Measurements from ENCODE around the gene ZNF184. TPM values are rescaled to one million over a fixed set of nuclear protein-coding genes. Genes with fewer than 3 reads are reported as not detected.

Gene ZNF184
- total and polyA plus RNA-seq, 10 of the 15 experiments (the other 5 are each of a cell fraction or from before 2014, with no cell fraction given): 4.1 to 15.1 (median 8.3) TPM

DNA sequence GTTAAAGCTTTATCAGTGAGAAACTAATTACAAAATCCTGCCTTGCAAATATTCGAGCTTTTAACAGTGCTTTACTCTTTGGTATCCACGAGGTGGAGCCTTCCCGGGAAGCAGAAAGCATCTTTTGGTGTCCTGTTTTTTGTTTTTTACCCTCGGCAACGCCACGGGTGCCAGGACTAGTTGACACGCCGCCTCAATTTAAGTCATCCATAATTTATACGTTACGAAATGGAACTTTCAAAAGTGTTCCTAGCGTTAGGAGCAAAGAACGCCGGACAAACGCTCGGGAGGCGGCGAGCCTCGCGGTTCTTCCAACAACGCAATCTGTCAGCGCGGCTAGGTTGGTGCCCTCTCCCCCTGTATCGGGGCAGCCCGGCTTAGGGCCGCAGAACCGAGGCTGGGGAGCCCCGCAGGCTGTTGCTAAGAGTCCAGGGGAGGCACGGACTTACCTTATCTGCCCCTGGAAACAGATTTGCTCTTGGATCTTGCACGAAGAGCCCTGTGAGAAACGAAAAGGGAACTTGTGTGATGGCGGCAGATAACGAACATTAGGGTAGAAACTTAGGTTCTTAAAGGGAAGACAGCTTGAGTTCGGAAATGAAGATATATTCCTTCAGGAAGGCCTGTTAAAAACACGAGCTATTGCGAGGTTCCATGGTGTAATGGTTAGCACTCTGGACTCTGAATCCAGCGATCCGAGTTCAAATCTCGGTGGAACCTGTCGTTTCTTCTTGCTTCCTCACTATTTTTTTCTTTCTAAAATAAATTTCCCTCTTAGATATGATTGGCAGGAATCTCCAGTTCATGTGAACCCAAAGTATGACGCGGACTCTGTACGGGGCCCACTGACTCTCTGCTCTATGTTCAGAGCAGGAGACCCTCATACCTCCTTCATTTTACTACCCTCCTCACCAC lies 46.2 kb upstream of the ZNF184 start (continued):
- TF ChIP-seq, protein P1, sequence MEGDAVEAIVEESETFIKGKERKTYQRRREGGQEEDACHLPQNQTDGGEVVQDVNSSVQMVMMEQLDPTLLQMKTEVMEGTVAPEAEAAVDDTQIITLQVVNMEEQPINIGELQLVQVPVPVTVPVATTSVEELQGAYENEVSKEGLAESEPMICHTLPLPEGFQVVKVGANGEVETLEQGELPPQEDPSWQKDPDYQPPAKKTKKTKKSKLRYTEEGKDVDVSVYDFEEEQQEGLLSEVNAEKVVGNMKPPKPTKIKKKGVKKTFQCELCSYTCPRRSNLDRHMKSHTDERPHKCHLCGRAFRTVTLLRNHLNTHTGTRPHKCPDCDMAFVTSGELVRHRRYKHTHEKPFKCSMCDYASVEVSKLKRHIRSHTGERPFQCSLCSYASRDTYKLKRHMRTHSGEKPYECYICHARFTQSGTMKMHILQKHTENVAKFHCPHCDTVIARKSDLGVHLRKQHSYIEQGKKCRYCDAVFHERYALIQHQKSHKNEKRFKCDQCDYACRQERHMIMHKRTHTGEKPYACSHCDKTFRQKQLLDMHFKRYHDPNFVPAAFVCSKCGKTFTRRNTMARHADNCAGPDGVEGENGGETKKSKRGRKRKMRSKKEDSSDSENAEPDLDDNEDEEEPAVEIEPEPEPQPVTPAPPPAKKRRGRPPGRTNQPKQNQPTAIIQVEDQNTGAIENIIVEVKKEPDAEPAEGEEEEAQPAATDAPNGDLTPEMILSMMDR (IDR thresholded peaks at IDR 0.05 in 2 of 3, conservative IDR thresholded peaks at IDR 0.05 in 1 of 3; ENCODE audit: control insufficient read depth in 2 of 3, extremely low read depth in 1 of 3, insufficient read depth in 1 of 3, low read depth in 3 of 3, low read length in 3 of 3): peak; percentile 61 to 72 (median 69)
- TF ChIP-seq ZBTB4 (CRISPR knock-in tag; IDR thresholded peaks at IDR 0.05): no peak
- no peak for TF ChIP-seq IRF4 (IDR thresholded peaks at IDR 0.05; ENCODE audit: low read depth, low read length)
- no peak for TF ChIP-seq PAX8 (IDR thresholded peaks at IDR 0.05)
- TF ChIP-seq MTA3 (IDR thresholded peaks at IDR 0.05; ENCODE audit: borderline replicate concordance, low read length): no peak
- 0 out of 2 replicates have a peak, but pooled peaks have one; percentile 16 for TF ChIP-seq FOXM1 (IDR thresholded peaks at IDR 0.05; ENCODE audit: low read depth, low read length)
- TF ChIP-seq, protein P2, sequence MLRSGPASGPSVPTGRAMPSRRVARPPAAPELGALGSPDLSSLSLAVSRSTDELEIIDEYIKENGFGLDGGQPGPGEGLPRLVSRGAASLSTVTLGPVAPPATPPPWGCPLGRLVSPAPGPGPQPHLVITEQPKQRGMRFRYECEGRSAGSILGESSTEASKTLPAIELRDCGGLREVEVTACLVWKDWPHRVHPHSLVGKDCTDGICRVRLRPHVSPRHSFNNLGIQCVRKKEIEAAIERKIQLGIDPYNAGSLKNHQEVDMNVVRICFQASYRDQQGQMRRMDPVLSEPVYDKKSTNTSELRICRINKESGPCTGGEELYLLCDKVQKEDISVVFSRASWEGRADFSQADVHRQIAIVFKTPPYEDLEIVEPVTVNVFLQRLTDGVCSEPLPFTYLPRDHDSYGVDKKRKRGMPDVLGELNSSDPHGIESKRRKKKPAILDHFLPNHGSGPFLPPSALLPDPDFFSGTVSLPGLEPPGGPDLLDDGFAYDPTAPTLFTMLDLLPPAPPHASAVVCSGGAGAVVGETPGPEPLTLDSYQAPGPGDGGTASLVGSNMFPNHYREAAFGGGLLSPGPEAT (IDR thresholded peaks at IDR 0.05; ENCODE audit: low read depth): no peak
- no peak for TF ChIP-seq NRF1 (conservative IDR thresholded peaks at IDR 0.05; ENCODE audit: low read depth, low read length)
- TF ChIP-seq SIN3A (IDR thresholded peaks at IDR 0.05; ENCODE audit: low read depth, low read length): no peak
- TF ChIP-seq CREM (IDR thresholded peaks at IDR 0.05; ENCODE audit: low read depth): no peak
- TF ChIP-seq, protein P3, sequence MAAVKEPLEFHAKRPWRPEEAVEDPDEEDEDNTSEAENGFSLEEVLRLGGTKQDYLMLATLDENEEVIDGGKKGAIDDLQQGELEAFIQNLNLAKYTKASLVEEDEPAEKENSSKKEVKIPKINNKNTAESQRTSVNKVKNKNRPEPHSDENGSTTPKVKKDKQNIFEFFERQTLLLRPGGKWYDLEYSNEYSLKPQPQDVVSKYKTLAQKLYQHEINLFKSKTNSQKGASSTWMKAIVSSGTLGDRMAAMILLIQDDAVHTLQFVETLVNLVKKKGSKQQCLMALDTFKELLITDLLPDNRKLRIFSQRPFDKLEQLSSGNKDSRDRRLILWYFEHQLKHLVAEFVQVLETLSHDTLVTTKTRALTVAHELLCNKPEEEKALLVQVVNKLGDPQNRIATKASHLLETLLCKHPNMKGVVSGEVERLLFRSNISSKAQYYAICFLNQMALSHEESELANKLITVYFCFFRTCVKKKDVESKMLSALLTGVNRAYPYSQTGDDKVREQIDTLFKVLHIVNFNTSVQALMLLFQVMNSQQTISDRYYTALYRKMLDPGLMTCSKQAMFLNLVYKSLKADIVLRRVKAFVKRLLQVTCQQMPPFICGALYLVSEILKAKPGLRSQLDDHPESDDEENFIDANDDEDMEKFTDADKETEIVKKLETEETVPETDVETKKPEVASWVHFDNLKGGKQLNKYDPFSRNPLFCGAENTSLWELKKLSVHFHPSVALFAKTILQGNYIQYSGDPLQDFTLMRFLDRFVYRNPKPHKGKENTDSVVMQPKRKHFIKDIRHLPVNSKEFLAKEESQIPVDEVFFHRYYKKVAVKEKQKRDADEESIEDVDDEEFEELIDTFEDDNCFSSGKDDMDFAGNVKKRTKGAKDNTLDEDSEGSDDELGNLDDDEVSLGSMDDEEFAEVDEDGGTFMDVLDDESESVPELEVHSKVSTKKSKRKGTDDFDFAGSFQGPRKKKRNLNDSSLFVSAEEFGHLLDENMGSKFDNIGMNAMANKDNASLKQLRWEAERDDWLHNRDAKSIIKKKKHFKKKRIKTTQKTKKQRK (IDR thresholded peaks at IDR 0.05; ENCODE audit: low read depth, low read length): no peak
- TF ChIP-seq TCF12 (IDR thresholded peaks at IDR 0.05; ENCODE audit: low read depth, low read length): no peak
- TF ChIP-seq CHD1 (IDR thresholded peaks at IDR 0.05; ENCODE audit: low read depth, low read length): no peak
- TF ChIP-seq BMI1 (IDR thresholded peaks at IDR 0.05; ENCODE audit: borderline replicate concordance): no peak
- TF ChIP-seq ESRRA (IDR thresholded peaks at IDR 0.05; ENCODE audit: low read length): no peak
- TF ChIP-seq MEF2B (IDR thresholded peaks at IDR 0.05; ENCODE audit: partially characterized antibody, poor library complexity, severe bottlenecking): peak; percentile 12
- TF ChIP-seq SUPT20H (IDR thresholded peaks at IDR 0.05; ENCODE audit: borderline replicate concordance, control insufficient read depth, low read depth, low read length): no peak
- no peak for TF ChIP-seq TCF3 (IDR thresholded peaks at IDR 0.05; ENCODE audit: borderline replicate concordance, insufficient read depth, low read depth, low read length)
- no peak for TF ChIP-seq FOS (IDR thresholded peaks at IDR 0.05; ENCODE audit: borderline replicate concordance, extremely low read depth, insufficient read length)

All from GM12878 (cell line).